Activated CD4-positive, alpha-beta T cell treated with anti-CD3 and anti-CD28 coated beads, Interleukin-10, Interleukin-2, amounts not matched to agents 100 ng/mL and 50 ng/mL, durations not matched to agents 16 hours and 8 hours (primary cell): ENCODE measurements around the gene TDRKH.
"Not testable (repeated sequence)": the region's sequence is repeated elsewhere in the genome, so short reads cannot be mapped to it uniquely, and the experiment has no call there.

Experiments
- DNase-seq: peaks from one replicate; pipeline ENCODE4 v3.0.0-alpha.2; 2020

TDRKH gene

GRCh38 chr1:151801310-151801820 lies 11.1 kb upstream of the TDRKH start:
- no peak for DNase-seq

- DNase-seq, result no peak
These were observed 10.5 kb upstream of the TDRKH start for GRCh38 chr1:151800830-151801229.

GRCh38 chr1:151799179-151800022 lies 9.1 kb upstream of the TDRKH start:
- DNase-seq, result no peak

DNA sequence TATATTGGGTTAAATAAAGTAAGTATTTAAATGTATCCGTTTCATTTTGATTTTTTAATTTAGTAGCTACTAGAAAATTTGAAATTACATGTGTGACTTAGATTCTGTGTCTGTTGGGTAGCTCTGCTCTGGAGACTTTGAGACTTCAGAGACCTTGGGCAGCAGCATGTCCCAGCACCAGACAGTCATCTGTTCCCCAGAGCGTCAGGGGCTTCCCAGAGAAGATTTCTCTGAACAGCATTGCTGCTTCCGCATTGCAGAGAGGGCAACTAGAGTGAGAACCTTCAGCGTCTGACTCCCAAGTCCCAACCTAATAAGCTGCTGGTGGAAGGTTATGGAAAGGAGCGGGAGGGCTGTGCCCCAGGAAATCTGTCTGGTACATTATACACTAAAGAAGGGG lies 8.3 kb upstream of the TDRKH start:
- DNase-seq, result no peak

DNA sequence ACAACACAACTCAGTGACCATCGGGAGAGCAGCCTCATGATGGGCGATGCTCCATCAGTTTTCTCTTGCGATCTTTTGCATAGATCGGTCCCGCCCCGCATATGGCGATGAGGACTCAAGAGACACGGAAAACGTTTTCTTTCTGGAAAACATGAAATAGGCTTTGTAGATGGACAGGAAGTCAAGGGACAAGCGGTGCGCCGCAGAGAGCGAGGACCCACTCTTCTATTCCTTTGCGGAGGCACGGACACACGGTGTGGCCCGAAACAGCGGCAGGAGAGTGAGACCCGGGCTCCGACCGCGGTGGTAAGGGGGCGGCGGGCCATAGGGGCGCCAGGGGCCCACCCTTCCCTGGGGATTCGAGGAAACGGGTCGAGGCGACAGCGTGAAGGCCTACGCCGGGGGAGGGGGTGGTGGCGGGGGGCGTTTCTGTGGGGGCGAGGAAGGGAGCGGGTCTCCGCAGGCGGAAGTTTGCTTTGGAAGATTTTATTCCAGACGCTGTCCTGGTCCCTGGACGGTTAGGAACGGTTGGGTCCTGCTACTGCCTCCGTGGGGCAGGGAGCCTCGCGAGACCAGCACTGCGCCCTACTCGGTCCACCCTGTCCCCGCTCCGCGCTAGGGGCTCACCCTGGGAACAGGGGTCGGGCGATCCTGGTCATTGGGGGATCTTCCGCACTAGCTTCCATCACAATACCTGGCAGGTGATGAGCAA lies 796 bp upstream of the TDRKH start:
- peak; percentile 19 for DNase-seq

DNA sequence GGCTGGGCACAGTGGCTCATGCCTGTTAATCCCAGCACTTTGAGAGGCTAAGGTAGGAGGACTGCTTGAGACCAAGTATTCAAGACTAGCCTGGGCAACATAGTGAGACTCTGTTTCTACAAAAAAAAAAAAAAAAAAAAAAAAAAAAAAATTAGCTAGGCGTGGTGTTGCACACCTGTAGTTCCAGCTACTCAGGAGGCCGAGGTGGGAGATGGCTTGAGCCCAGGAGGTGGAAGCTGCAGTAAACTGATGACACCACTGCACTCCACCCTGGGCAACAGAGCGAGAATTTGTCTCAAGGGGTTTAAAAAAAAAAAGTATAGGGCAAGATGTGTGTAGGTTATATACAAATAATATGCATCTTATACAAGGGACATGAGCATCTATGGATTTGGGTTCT lies 2.6 kb downstream of the TDRKH start:
- DNase-seq, result no peak

GRCh38 chr1:151783796-151784195 lies 6.5 kb downstream of the TDRKH start:
- DNase-seq, result no peak

- no peak for DNase-seq
These were observed 7.6 kb downstream of the TDRKH start for GRCh38 chr1:151782741-151783140.

- DNase-seq, result not testable (repeated sequence)
These were observed 8.3 kb downstream of the TDRKH start for GRCh38 chr1:151782026-151782425.

- DNase-seq, result not testable (repeated sequence)
These were observed 9.6 kb downstream of the TDRKH start for GRCh38 chr1:151780736-151781135.

- no peak for DNase-seq
These were observed 10.4 kb downstream of the TDRKH start for GRCh38 chr1:151779852-151780251.

DNA sequence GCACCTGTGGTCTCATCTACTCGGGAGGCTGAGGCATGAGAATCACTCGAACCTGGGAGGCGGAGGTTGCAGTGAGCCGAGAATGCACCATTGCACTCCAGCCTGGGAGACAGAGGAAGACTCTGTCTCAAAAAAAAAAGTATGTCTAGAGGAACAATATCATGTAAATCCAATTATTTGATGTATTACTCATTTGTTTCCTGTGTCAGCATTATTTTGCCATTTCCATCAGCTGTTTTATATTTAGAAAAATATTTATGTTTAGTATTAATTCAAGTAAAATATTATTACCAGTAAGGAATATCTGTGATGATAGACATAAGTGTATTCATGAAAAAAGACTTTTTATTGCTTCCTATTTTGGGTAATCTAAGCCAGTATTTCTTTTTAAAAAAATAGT lies 13.0 kb downstream of the TDRKH start:
- DNase-seq, result no peak

DNA sequence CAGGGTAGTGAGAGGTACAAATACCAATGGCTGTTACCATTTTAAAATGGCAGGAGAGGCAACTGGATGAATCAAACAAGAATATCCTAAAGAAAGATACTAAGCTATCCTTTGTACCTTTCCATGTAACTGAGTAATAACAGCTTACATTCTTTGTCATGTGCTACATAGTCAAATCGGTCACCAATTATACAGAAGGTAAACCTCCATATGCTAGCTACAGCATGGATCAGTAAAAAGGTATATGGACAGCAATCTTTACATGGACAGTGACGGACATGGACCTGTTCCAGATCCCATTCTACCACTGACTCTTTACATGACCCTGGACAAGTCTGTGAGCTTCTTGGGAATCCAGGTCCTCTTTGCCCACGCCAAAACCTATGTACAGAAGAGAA lies 13.6 kb downstream of the TDRKH start:
- no peak for DNase-seq

DNA sequence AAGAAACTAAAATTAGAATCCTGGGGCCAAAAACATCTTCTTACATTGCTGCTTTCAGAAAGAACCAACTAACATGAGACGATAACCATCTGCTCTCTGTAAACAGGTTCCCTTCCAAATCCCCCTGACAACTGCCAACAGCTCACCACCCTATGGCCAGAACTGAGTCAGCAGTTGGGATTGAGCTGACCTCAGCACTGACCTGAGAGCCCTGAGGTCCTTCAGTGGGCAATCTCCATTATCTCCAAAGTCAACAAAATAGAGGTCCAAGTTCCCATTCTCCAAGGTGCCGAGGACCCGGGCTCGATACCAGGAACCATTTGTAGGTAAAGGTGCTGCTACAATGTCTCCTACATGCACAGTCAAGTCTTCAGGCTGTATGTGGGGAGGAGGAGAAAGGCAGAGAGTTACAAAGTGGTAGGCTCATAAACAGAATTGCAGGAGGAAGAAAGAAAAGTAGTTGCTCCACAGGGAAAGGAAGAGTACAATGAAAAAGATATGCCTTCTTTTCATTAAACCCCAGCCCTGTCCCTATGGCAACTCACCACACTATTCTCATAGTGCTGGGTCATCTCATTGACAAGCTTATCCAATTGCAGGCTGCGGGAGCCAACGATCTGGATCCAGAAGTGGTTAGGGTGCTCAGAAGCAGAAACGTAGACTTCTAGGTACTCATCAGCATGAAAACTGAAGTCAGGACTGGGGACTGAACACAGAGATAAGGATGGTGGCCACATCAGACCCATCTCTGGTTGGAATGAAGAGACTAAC lies 14.2 kb downstream of the TDRKH start:
- DNase-seq, result no peak

- no peak for DNase-seq
These were observed 15.9 kb downstream of the TDRKH start for GRCh38 chr1:151774256-151774922.

DNA sequence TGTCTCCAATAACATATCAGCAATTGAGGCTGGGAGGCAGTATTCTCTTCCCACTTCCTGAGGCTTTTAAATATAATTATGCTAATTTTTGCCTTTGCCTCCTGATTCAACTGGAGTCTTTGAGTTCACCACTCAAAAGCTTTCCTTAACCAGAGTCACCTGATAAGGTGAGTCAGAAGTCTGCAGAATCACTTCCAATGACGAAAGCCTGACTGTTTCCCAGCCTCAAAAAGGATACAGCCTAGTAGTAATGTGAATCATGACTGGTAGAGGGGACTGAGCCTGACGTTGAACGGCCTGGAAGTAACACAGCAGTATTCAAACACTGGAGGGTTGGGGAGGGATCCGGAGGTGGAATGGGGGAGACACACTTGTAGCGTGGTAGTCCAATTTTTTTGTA lies 16.6 kb downstream of the TDRKH start:
- DNase-seq, result no peak

DNA sequence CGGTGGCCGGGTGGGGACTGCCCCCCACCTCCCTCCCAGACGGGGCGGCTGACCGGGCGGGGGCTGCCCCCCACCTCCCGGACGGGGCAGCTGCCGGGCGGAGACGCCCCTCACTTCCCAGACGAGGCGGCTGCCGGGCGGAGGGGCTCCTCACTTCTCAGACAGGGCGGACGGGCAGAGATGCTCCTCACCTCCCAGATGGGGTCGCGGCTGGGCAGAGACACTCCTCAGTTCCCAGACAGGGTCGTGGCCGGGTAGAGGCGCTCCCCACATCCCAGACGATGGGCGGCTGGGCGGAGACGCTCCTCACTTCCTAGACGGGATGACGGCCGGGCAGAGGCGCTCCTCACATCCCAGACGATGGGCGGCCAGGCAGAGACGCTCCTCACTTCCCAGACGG lies 21.0 kb downstream of the TDRKH start:
- not testable (repeated sequence) for DNase-seq

- not testable (repeated sequence) for DNase-seq
These were observed 21.8 kb downstream of the TDRKH start for GRCh38 chr1:151768351-151769066.

DNA sequence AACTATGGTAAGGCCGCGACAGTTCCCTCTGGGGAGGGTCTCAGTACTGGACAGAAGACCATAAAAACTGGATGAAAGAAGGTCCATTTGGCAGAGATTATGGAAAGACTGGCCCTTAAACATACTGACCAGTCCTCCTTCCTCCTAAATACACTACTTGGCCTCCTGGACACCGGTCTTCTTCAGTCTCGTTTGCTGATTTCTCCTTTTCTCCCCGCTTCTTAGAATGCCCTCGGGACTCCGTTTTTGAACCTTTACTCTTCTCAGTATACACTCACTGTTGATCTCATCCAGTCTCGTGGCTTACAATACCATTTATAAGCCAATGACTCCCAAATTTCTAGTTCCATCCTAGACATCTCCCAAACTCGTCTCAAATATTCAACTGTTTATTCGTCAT lies 26.3 kb downstream of the TDRKH start:
- DNase-seq, result no peak

DNA sequence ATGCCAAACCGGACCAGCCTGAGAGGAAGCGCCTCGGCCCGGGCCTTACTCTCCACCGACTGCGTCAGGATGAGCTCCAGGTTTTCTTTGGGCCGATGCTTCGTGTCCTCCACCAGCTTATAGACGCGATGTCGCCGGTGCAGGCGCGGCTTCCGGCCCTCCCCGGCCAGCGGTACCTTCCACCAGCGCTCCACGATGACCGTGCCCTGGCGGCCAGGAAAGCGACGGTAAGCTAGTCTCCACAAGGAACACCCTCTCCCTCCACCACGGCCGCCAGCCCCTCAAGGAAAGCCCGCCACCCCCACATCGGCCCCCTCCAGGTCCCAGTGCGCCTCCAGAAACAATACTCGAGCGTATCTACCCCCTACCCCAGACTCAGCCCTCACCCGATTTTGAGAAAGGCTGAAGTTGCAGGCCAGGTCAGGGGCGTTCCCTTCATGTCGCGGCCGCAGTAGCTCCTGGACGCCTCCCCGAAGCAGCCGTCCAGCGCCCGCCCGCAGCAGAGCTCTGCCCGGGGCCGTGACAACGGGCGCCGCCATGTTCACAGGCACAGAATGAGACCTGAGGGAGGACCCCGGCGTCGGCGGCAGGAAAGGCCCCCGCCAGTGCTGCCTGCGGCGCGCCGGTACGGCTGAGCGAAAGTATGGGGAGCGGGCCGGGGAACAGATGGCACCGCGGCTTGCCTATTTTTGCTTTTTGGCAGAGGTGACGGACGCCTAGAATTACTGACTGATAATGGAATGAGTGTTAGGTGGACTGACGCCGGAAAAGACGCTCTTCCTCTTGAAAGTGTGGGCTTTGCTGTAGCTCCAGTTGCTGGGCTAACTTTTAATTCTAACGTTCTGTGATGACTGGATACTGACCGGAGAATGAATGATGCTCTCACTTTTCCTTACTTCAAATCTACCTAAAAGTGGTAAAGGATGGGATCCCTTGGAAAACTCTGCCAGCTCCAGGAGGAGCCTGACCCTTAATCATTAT lies 27.1 kb downstream of the TDRKH start, which contains the start of gene MRPL9:
MRPL9 (minus strand) TSS at position 556 of the 981 bp plus-strand sequence; CDS start at position 539, 17 bp downstream.
- DNase-seq, result peak; percentile 95
